HEK293 (cell line): ENCODE data around the gene TMEM203.

Experiments
- CTCF ChIA-PET: fragments of 350-600 bp; formaldehyde crosslinking; extraction: SDS; loops from one replicate; lab custom pipeline; 2021; ENCODE audit warnings: antibody characterized with exemption; lab: Yijun Ruan, JAX
- POLR2A ChIA-PET: fragments of 300-600 bp; formaldehyde crosslinking; extraction: SDS; loops from one replicate; lab custom pipeline; 2020; ENCODE audit warnings: antibody characterized with exemption, inconsistent platforms; lab: Yijun Ruan, JAX
- H3K27ac ChIP-seq: fragments of 200-500 bp; sonication (Bioruptor generic); 2 replicates; pipeline ENCODE4 v1.5.1; 2014; ENCODE audit warnings: low read depth, low read length, control low read depth, inconsistent platforms; ENCODE audit errors: extremely low read depth
- H3K36me3 ChIP-seq, 2 experiments: fragments of 200-500 bp in 1 of 2; sonication (Bioruptor generic) in 1 of 2; 1 replicate in 1 of 2; 2 replicates in 1 of 2; pipeline ENCODE4 v1.5.1; 2014 to 2017; ENCODE audit warnings: inconsistent platforms in 2 of 2, low read length in 2 of 2; ENCODE audit not compliant: control insufficient read depth in 2 of 2, insufficient read depth in 1 of 2
- H3K4me1 ChIP-seq: fragments of 200-500 bp; sonication (Bioruptor generic); 2 replicates; pipeline ENCODE4 v1.5.1; 2014; ENCODE audit warnings: mild to moderate bottlenecking, low read length, inconsistent platforms; ENCODE audit not compliant: control insufficient read depth, insufficient read depth
- H3K4me3 ChIP-seq: 2 replicates; pipeline ENCODE4 v1.5.1; 2011; ENCODE audit warnings: low read depth, mild to moderate bottlenecking, control low read depth, low read length, moderate library complexity
- H3K9me3 ChIP-seq: fragments of 200-500 bp; sonication (Bioruptor generic); 2 replicates; pipeline ENCODE4 v1.5.1; 2014; ENCODE audit warnings: low read depth, low read length, inconsistent platforms; ENCODE audit not compliant: control insufficient read depth, insufficient read depth
- ATF2 ChIP-seq: fragments of 450-650 bp; formaldehyde crosslinking; IDR thresholded peaks from 2 replicates; pipeline ENCODE4 v1.5.1; 2016; ENCODE audit warnings: missing biosample characterization, missing genetic modification characterization, low read depth
- BCL11A ChIP-seq: fragments of 450-650 bp; formaldehyde crosslinking; IDR thresholded peaks from 2 replicates; pipeline ENCODE4 v1.5.1; 2016; ENCODE audit warnings: low read depth, missing biosample characterization, missing genetic modification characterization
- EGR2 ChIP-seq: fragments of 450-650 bp; formaldehyde crosslinking; IDR thresholded peaks from 2 replicates; pipeline ENCODE4 v1.5.1; 2016; ENCODE audit warnings: low read depth, missing biosample characterization, missing genetic modification characterization
- GLIS2 ChIP-seq: fragments of 450-650 bp; formaldehyde crosslinking; IDR thresholded peaks from 2 replicates; pipeline ENCODE4 v1.5.1; 2016; ENCODE audit warnings: missing biosample characterization, missing genetic modification characterization
- HIC1 ChIP-seq: fragments of 450-650 bp; formaldehyde crosslinking; IDR thresholded peaks from 2 replicates; pipeline ENCODE4 v1.5.1; 2016; ENCODE audit warnings: missing biosample characterization, missing genetic modification characterization
- KLF16 ChIP-seq: fragments of 450-650 bp; formaldehyde crosslinking; IDR thresholded peaks from 2 replicates; pipeline ENCODE4 v1.5.1; 2017; ENCODE audit warnings: missing biosample characterization, missing genetic modification characterization
- KLF8 ChIP-seq: fragments of 450-650 bp; formaldehyde crosslinking; IDR thresholded peaks from 2 replicates; pipeline ENCODE4 v1.5.1; 2016; ENCODE audit warnings: missing biosample characterization, missing genetic modification characterization
- PATZ1 ChIP-seq: fragments of 450-650 bp; formaldehyde crosslinking; IDR thresholded peaks from 2 replicates; pipeline ENCODE4 v1.5.1; 2016; ENCODE audit warnings: missing biosample characterization, missing genetic modification characterization
- SCRT2 ChIP-seq: fragments of 450-650 bp; formaldehyde crosslinking; IDR thresholded peaks from 2 replicates; pipeline ENCODE4 v1.5.1; 2016; ENCODE audit warnings: missing biosample characterization, missing genetic modification characterization
- ZBTB48 ChIP-seq: fragments of 450-650 bp; formaldehyde crosslinking; IDR thresholded peaks from 2 replicates; pipeline ENCODE4 v1.5.1; 2016; ENCODE audit warnings: missing biosample characterization, missing genetic modification characterization
- ZBTB8A ChIP-seq: fragments of 450-650 bp; formaldehyde crosslinking; IDR thresholded peaks from 2 replicates; pipeline ENCODE4 v1.5.1; 2016; ENCODE audit warnings: missing biosample characterization, missing genetic modification characterization
- ZEB2 ChIP-seq: fragments of 450-650 bp; formaldehyde crosslinking; IDR thresholded peaks from 2 replicates; pipeline ENCODE4 v1.5.1; 2016; ENCODE audit warnings: missing biosample characterization, missing genetic modification characterization
- ZFP3 ChIP-seq: fragments of 450-650 bp; formaldehyde crosslinking; IDR thresholded peaks from 2 replicates; pipeline ENCODE4 v1.5.1; 2016; ENCODE audit warnings: low read depth, missing biosample characterization, missing genetic modification characterization
- ZIC2 ChIP-seq: fragments of 450-650 bp; formaldehyde crosslinking; IDR thresholded peaks from 2 replicates; pipeline ENCODE4 v1.5.1; 2016; ENCODE audit warnings: missing biosample characterization, missing genetic modification characterization
- ZNF10 ChIP-seq: fragments of 450-650 bp; formaldehyde crosslinking; IDR thresholded peaks from 2 replicates; pipeline ENCODE4 v1.5.1; 2017; ENCODE audit warnings: missing biosample characterization, missing genetic modification characterization
- ZNF114 ChIP-seq: fragments of 450-650 bp; formaldehyde crosslinking; IDR thresholded peaks from 2 replicates; pipeline ENCODE4 v1.5.0; 2017; ENCODE audit warnings: missing biosample characterization, missing genetic modification characterization
- ZNF138 ChIP-seq: fragments of 450-650 bp; formaldehyde crosslinking; IDR thresholded peaks from 2 replicates; pipeline ENCODE4 v1.5.1; 2016; ENCODE audit warnings: missing biosample characterization, missing genetic modification characterization, borderline replicate concordance
- ZNF169 ChIP-seq: fragments of 450-650 bp; formaldehyde crosslinking; IDR thresholded peaks from 2 replicates; pipeline ENCODE4 v1.5.1; 2016; ENCODE audit warnings: missing biosample characterization, missing genetic modification characterization
- ZNF175 ChIP-seq: fragments of 450-650 bp; formaldehyde crosslinking; IDR thresholded peaks from 2 replicates; pipeline ENCODE4 v1.5.1; 2016; ENCODE audit warnings: missing biosample characterization, missing genetic modification characterization
- ZNF202 ChIP-seq: fragments of 450-650 bp; formaldehyde crosslinking; IDR thresholded peaks from 2 replicates; pipeline ENCODE4 v1.5.1; 2016; ENCODE audit warnings: missing biosample characterization, missing genetic modification characterization, borderline replicate concordance
- ZNF274 ChIP-seq, 2 experiments: fragments of 200-500 bp in 1 of 2; fragments of 450-650 bp in 1 of 2; sonication (Bioruptor generic) in 1 of 2; formaldehyde crosslinking in 1 of 2; IDR thresholded peaks; 2 replicates each; pipeline versions ENCODE4 v1.5.1 to v1.6.1; 2014 to 2016; ENCODE audit warnings: borderline replicate concordance in 1 of 2, inconsistent platforms in 1 of 2, low read length in 1 of 2, missing biosample characterization in 1 of 2, missing genetic modification characterization in 1 of 2
- ZNF391 ChIP-seq: fragments of 450-650 bp; formaldehyde crosslinking; IDR thresholded peaks from 2 replicates; pipeline ENCODE4 v1.5.1; 2016; ENCODE audit warnings: low read depth, missing biosample characterization, missing genetic modification characterization, borderline replicate concordance
- ZNF501 ChIP-seq: fragments of 450-650 bp; formaldehyde crosslinking; IDR thresholded peaks from 2 replicates; pipeline ENCODE4 v1.5.1; 2016; ENCODE audit warnings: missing biosample characterization, missing genetic modification characterization
- ZNF600 ChIP-seq: fragments of 450-650 bp; formaldehyde crosslinking; IDR thresholded peaks from 2 replicates; pipeline ENCODE4 v1.5.1; 2016; ENCODE audit warnings: missing biosample characterization, missing genetic modification characterization
- ZNF785 ChIP-seq: fragments of 450-650 bp; formaldehyde crosslinking; IDR thresholded peaks from 2 replicates; pipeline ENCODE4 v1.5.1; 2016; ENCODE audit warnings: missing biosample characterization, missing genetic modification characterization
- ZSCAN18 ChIP-seq: fragments of 450-650 bp; formaldehyde crosslinking; IDR thresholded peaks from 2 replicates; pipeline ENCODE4 v1.5.1; 2016; ENCODE audit warnings: missing biosample characterization, missing genetic modification characterization
- ZSCAN30 ChIP-seq: fragments of 450-650 bp; IDR thresholded peaks from 2 replicates; pipeline ENCODE4 v1.5.1; 2018; ENCODE audit warnings: missing biosample characterization, mild to moderate bottlenecking, missing genetic modification characterization, moderate library complexity

Gene TMEM203

GRCh38 chr9:137221095-137221505 is 15.7 kb upstream of the TMEM203 start:
- H3K36me3 ChIP-seq: peaks cover 0 to 34% of the 10 kb centered on the region in 2 experiments; a peak in 1 of 3 replicates
- H3K27ac ChIP-seq: no peak overlapping the region
- POLR2A ChIA-PET: interaction anchor here (1.1 to 17.2 kb wide), 4 partner anchors 13 to 94 kb away, joined by 3 to 304 read pairs (median 120); partner anchors contain the start of genes NDOR1, TMEM203, TPRN and TUBB4B
- no peak overlapping the region for H3K4me3 ChIP-seq
- H3K4me1 ChIP-seq: peaks cover 4% of the 10 kb centered on the region
- H3K9me3 ChIP-seq: no peaks in the 10 kb centered on the region
- CTCF ChIA-PET: interaction anchor here (0.7 kb wide), 1 partner anchor 39 kb away, joined by 3 read pairs; no protein-coding TSS in a partner anchor
- TF ChIP-seq ZNF10 (tag by site-specific recombination): no peak
- TF ChIP-seq ZNF114 (tag by site-specific recombination): no peak
- TF ChIP-seq ZNF175 (tag by site-specific recombination): no peak
- TF ChIP-seq ZNF785 (tag by site-specific recombination): no peak
- TF ChIP-seq ZNF501 (tag by site-specific recombination): no peak
- no peak for TF ChIP-seq ZNF274 (IDR thresholded peaks at IDR 0.05; ENCODE audit: low read length)
- no peak for TF ChIP-seq ZNF274 (tag by site-specific recombination; IDR thresholded peaks at IDR 0.05; ENCODE audit: borderline replicate concordance)
- no peak for TF ChIP-seq ZFP3 (tag by site-specific recombination)
- TF ChIP-seq ZSCAN30 (tag by site-specific recombination): no peak
- no peak for TF ChIP-seq ZNF138

GRCh38 chr9:137220317-137221094 is 15.1 kb upstream of the TMEM203 start:
- Histone ChIP-seq H3K4me1 (peaks cover 4% of the 10 kb centered on the region), H3K4me3 (no peak overlapping the region), H3K9me3 (no peaks in the 10 kb centered on the region), H3K36me3 (peaks cover 0 to 40% of the 10 kb centered on the region in 2 experiments; a peak in 1 of 3 replicates), H3K27ac (no peak overlapping the region)
- ChIA-PET POLR2A (interaction anchor here (1.0 to 17.2 kb wide), 5 partner anchors 12 to 93 kb away, joined by 3 to 304 read pairs (median 5); partner anchors contain the start of genes NDOR1, TMEM203, TPRN and TUBB4B), CTCF (interaction anchor here (0.7 kb wide), 2 partner anchors 40 to 321 kb away, joined by 3 read pairs; no protein-coding TSS in a partner anchor)
- TF ChIP-seq ZNF202 (tag by site-specific recombination) (0 out of 2 replicates have a peak, but pooled peaks have one; percentile 4), ATF2 (tag by site-specific recombination) (0 out of 2 replicates have a peak, but pooled peaks have one; percentile 28), ZEB2 (0 out of 2 replicates have a peak, but pooled peaks have one; percentile 21), GLIS2 (tag by site-specific recombination) (peak; percentile 50; the same call in 1 of the 2 replicates), ZBTB48 (peak; percentile 24; the same call in 1 of the 2 replicates), ZNF169 (no peak), BCL11A (tag by site-specific recombination) (0 out of 2 replicates have a peak, but pooled peaks have one; percentile 45), ZSCAN18 (tag by site-specific recombination) (no peak), ZNF600 (tag by site-specific recombination) (peak; percentile 89), HIC1 (tag by site-specific recombination) (0 out of 2 replicates have a peak, but pooled peaks have one; percentile 42), EGR2 (tag by site-specific recombination) (no peak), ZIC2 (tag by site-specific recombination) (peak; percentile 75), ZNF391 (tag by site-specific recombination) (no peak), ZBTB8A (peak; percentile 51), KLF8 (tag by site-specific recombination) (peak; percentile 20; the same call in 1 of the 2 replicates), SCRT2 (tag by site-specific recombination) (peak; percentile 46; the same call in 1 of the 2 replicates), KLF16 (tag by site-specific recombination) (no peak), PATZ1 (tag by site-specific recombination) (peak; percentile 77)
